ENCODE results near the gene PLA2G6. TPM values are rescaled to one million over a fixed set of nuclear protein-coding genes. Genes with fewer than 3 reads are reported as not detected.
"Not testable (repeated sequence)": the region's sequence is repeated elsewhere in the genome, so short reads cannot be mapped to it uniquely, and the experiment has no call there.

The PLA2G6 gene
- polyA plus RNA-seq, 4 donors: 36.5 to 47.8 (median 39.9) TPM

- no peak for DNase-seq (ENCODE audit: low read depth in 4 of 4, low spot score in 3 of 4)
These were observed 11.9 kb upstream of the PLA2G6 start for GRCh38 chr22:38193580-38193979.

DNA sequence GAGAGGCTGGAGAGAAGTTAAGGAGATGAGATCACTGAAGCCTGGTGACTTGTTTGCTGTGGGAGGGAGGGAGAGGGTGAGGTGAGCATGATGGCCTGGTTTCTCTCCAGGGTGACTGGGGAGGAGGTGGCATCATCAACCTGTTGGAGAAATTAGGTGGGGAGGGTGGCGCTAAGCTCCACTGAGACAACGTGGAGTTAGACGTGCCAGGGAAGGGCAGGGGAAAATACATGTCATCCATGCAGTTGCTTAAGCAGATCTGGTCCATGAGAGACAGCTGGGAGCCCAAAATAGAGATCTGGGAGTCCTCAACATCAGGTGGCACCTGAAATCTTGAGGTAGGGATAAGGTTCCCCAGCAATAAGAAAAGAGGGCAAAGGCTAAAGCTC lies 10.8 kb upstream of the PLA2G6 start:
- no peak for DNase-seq (ENCODE audit: low read depth in 4 of 4, low spot score in 3 of 4)

- no peak for DNase-seq (ENCODE audit: low read depth in 4 of 4, low spot score in 3 of 4)
These were observed 10.3 kb upstream of the PLA2G6 start for GRCh38 chr22:38191731-38192474.

- no peak for DNase-seq (ENCODE audit: low read depth in 4 of 4, low spot score in 3 of 4)
These were observed 9.4 kb upstream of the PLA2G6 start for GRCh38 chr22:38191055-38191454.

- DNase-seq (ENCODE audit: low read depth in 4 of 4, low spot score in 3 of 4): no peak
These were observed 9.0 kb upstream of the PLA2G6 start for GRCh38 chr22:38190581-38190980.

DNA sequence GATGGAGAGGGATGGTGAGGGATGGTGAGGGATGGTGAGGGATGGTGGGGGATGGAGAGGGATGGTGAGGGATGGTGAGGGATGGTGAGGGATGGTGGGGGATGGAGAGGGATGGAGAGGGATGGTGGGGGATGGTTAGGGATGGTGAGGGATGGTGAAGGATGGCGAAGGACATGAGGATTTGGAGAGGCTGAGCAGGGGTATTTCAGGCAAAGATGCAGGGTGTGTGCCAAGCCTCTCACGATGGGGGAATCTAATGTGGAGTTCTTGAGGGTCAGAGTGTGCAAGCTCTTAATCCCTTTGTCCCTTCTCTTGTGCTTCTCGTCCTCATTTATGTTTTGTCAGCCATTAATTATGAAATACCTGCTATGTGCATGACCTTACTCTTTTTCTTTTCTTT lies 7.5 kb upstream of the PLA2G6 start:
- DNase-seq (ENCODE audit: low read depth in 4 of 4, low spot score in 3 of 4): no peak

DNA sequence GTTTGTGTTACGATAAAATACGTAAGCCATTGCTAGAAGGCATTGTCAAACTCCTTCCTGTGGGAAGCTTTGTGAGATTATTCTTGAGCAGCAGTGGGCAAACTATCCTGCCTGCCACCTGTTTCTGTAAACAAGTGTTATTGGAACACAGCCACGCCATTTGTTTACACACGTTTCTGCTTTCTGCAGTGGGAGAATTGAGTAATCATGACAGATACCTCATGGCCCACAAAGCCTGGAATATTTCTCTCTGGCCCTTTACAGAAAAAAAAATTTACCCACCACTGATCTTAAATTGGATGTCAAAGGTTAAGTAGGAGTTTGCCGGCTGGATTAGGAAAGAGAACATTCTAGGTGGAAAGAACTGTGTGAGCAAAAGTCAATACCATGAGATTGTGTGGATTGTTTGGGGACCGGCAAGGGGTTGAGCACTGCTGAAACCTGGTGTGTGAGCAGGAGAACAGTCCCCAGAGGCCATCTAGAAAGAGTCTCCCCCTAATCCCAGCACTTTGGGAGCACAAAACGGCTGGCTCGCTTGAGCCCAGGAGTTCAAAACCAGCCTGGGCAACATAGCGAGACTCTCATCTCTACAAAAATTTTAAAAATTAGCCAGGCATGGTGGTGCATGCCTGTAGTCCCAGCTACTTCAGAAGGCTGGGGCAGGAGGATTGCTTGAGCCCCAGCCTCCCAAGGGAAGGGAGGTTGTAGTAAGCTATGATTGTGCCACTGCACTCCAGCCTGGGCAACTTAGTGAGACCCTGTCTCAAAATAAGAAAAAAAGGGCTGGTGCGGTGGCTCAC lies 6.0 kb upstream of the PLA2G6 start:
- no peak for DNase-seq (ENCODE audit: low read depth in 4 of 4, low spot score in 3 of 4)

- DNase-seq (ENCODE audit: low read depth in 4 of 4, low spot score in 3 of 4): no peak
These were observed 4.8 kb upstream of the PLA2G6 start for GRCh38 chr22:38186429-38186828.

GRCh38 chr22:38184788-38185187 lies 3.2 kb upstream of the PLA2G6 start:
- DNase-seq (ENCODE audit: low read depth in 4 of 4, low spot score in 3 of 4): no peak

GRCh38 chr22:38180841-38181452 lies 683 bp downstream of the PLA2G6 start:
- DNase-seq (ENCODE audit: low read depth in 4 of 4, low spot score in 3 of 4): no peak

DNA sequence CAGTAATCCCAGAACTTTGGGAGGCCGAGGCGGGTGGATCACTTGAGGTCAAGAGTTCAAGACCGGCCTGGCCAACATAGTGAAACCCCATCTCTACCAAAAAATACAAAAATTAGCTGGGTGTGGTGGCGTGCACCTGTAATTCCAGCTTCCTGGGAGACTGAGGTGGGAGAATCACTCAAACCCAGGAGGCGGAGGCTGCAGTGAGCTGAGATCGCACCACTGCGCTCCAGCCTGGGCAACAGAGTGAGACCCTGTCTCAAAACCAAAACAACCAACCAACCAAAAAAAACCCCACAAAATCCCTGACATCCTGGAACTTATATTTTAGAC lies 3.1 kb downstream of the PLA2G6 start:
- not testable (repeated sequence) for DNase-seq (ENCODE audit: low read depth in 4 of 4, low spot score in 3 of 4)

- no peak for DNase-seq (ENCODE audit: low read depth in 4 of 4, low spot score in 3 of 4)
These were observed 3.6 kb downstream of the PLA2G6 start for GRCh38 chr22:38177926-38178604.

- DNase-seq (ENCODE audit: low read depth in 4 of 4, low spot score in 3 of 4): not testable (repeated sequence)
These were observed 4.1 kb downstream of the PLA2G6 start for GRCh38 chr22:38177571-38177925.

- no peak for DNase-seq (ENCODE audit: low read depth in 4 of 4, low spot score in 3 of 4)
These were observed 4.6 kb downstream of the PLA2G6 start for GRCh38 chr22:38177044-38177443.

DNA sequence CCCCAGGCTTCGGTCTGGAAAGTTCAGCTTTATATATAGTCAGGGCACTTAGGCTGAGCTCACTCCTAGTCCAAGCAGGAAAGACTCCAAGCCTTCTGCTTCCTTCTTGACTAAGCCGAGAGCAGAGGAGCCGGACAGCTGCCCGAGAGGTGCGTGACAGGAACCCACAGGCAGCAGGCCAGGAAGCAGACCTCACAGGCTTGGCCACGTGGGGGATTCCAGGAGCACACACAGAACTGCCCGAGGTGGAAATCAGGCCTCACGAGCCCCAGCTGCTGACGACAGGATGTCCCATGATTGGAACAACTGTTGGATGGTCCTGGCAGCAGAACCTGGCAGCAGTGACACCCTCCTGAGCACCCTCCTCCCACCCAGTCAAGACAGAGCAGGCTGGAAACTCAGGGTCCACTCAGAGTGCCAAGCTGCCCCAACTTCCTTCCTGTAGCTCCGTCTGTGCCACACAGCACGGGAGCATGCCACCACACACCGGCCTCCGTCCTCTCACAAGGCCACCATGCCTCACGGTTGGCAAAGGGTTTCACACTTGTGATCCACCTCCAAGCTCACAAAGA lies 5.4 kb downstream of the PLA2G6 start:
- DNase-seq (ENCODE audit: low read depth in 4 of 4, low spot score in 3 of 4): no peak

GRCh38 chr22:38175206-38176118 lies 6.2 kb downstream of the PLA2G6 start:
- DNase-seq (ENCODE audit: low read depth in 4 of 4, low spot score in 3 of 4): no peak

DNA sequence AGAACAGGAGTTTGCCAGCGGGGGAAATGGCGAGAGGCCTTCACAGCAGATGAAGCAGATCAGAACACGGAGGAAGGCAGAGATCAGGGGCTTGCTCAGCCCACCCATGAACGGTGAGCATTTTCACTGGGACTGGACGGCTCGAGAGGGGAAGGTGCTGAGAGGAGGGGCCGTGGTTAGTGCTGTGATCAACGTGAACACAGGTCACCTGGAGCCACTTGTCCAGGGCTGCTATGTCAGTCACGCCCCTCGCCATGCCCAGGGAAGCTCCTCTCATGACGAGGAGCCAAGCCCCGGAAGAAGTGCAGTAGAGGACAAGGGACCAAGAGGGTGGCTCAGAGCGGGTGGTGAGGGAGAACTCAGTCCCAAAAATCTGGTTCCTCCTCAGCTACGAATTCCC lies 7.0 kb downstream of the PLA2G6 start:
- no peak for DNase-seq (ENCODE audit: low read depth in 4 of 4, low spot score in 3 of 4)

DNA sequence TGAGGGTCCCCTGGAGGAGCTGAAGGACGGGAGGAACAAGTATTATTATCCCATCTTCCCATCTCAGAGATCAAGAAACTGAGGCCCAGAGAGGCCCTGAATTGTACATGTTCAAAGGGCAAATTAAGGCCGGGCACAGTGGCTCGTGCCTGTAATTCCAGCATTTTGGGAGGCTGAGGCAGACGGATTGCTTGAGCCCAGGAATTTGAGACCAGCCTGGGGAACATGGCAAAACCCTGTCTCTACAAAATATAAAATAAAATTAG lies 8.1 kb downstream of the PLA2G6 start:
- no peak for DNase-seq (ENCODE audit: low read depth in 4 of 4, low spot score in 3 of 4)

DNA sequence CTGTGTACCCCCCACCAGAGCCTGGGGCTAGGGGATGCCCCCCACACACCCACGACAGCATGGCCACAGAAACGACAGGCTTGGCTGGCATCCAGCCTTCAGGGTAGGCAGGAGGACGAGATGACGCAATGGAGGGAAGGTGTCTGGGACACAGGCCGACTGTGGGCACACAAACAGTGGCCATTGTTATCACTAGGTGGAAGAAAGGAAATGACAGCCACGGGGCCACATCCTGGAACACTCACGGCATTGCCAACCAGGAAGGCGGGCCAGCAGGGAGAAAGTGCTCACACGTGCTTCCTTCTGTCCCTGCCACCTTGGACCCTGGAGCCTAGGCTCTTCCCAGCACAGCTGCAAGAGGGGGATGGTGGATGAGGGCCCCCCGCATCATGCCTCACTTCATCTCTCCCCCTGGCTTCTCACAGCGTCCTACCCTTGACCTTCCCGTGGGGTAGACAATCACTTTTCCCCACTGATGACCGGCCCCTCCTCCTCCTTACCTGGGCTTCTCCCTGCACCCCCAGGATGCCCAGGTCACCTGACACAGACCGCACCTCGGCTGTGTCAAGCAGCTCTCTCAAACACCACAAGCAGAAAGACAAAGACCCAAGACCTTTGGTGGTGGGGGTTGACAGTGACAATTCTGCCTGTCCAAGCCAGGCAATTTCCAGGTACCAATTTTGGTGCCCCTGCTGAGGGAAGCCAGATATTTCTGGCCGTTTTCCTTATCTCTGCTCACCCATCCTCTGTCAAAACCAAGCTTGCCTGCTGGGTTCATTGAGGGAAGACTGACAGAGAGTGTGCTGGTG lies 8.6 kb downstream of the PLA2G6 start:
- no peak for DNase-seq (ENCODE audit: low read depth in 4 of 4, low spot score in 3 of 4)
